H9 (cell line): Measurements from ENCODE around the gene ERRFI1. TPM values are rescaled to one million over a fixed set of nuclear protein-coding genes. Genes with fewer than 3 reads are reported as not detected.
A peak's percentile ranks its signal among the peaks of the same experiment; 100 is the strongest.

ENCODE experiments used
- DNase-seq: peaks from one replicate; pipeline ENCODE4 v3.0.0-alpha.2; 2017
- H2AFZ ChIP-seq: one replicate; pipeline ENCODE4 v1.6.1; 2013; ENCODE audit warnings: mild to moderate bottlenecking, low read length, control low read depth, moderate library complexity
- H2AK5ac ChIP-seq: 2 replicates; pipeline ENCODE4 v1.6.1; 2013; ENCODE audit warnings: low read length, control low read depth, mixed read lengths; ENCODE audit not compliant: insufficient read length
- H2BK120ac ChIP-seq: one replicate; pipeline ENCODE4 v1.6.1; 2013; ENCODE audit warnings: low read depth, mild to moderate bottlenecking, low read length, control low read depth, inconsistent platforms; ENCODE audit not compliant: poor library complexity, severe bottlenecking
- H2BK12ac ChIP-seq: 2 replicates; pipeline ENCODE4 v1.6.1; 2013; ENCODE audit warnings: low read length, control low read depth, mixed read lengths, low read depth; ENCODE audit not compliant: insufficient read length
- H2BK15ac ChIP-seq: 2 replicates; pipeline ENCODE4 v1.6.1; 2013; ENCODE audit warnings: low read depth, low read length, control low read depth
- H2BK20ac ChIP-seq: one replicate; pipeline ENCODE4 v1.6.1; 2013; ENCODE audit warnings: low read depth, mild to moderate bottlenecking, low read length, control low read depth, inconsistent platforms; ENCODE audit not compliant: poor library complexity, severe bottlenecking
- H2BK5ac ChIP-seq: 2 replicates; pipeline ENCODE4 v1.6.1; 2013; ENCODE audit warnings: low read length, control low read depth, mixed read lengths; ENCODE audit not compliant: insufficient read length
- H3K14ac ChIP-seq: 2 replicates; pipeline ENCODE4 v1.6.1; 2013; ENCODE audit warnings: low read length, control low read depth; ENCODE audit not compliant: insufficient read depth
- H3K18ac ChIP-seq: 2 replicates; pipeline ENCODE4 v1.6.1; 2013; ENCODE audit warnings: low read depth, mild to moderate bottlenecking, mixed read lengths, low read length, control low read depth; ENCODE audit not compliant: insufficient read length
- H3K23ac ChIP-seq: 2 replicates; pipeline ENCODE4 v1.6.1; 2013; ENCODE audit warnings: low read length, control low read depth, mixed read lengths, low read depth; ENCODE audit not compliant: insufficient read length
- H3K23me2 ChIP-seq: 2 replicates; pipeline ENCODE4 v1.6.1; 2013; ENCODE audit warnings: low read depth, mild to moderate bottlenecking, mixed read lengths, low read length, control low read depth; ENCODE audit not compliant: insufficient read length, poor library complexity, severe bottlenecking
- H3K27ac ChIP-seq: 2 replicates; pipeline ENCODE4 v1.5.1; 2013; ENCODE audit warnings: low read length, control low read depth, mixed read lengths, low read depth; ENCODE audit not compliant: insufficient read length
- H3K27me3 ChIP-seq: 2 replicates; pipeline ENCODE4 v1.6.1; 2013; ENCODE audit warnings: low read length, control low read depth, inconsistent platforms; ENCODE audit not compliant: insufficient read depth
- H3K4ac ChIP-seq: 2 replicates; pipeline ENCODE4 v1.6.1; 2013; ENCODE audit warnings: low read depth, mild to moderate bottlenecking, control low read depth, inconsistent platforms, low read length, moderate library complexity
- H3K4me1 ChIP-seq: 2 replicates; pipeline ENCODE4 v1.6.1; 2013; ENCODE audit warnings: low read length, control low read depth, inconsistent platforms; ENCODE audit not compliant: insufficient read depth
- H3K4me2 ChIP-seq: 2 replicates; pipeline ENCODE4 v1.6.1; 2013; ENCODE audit warnings: low read length, control low read depth, mixed read lengths; ENCODE audit not compliant: insufficient read length, insufficient read depth
- H3K56ac ChIP-seq: 2 replicates; pipeline ENCODE4 v1.6.1; 2013; ENCODE audit warnings: low read depth, mild to moderate bottlenecking, mixed read lengths, low read length, control low read depth; ENCODE audit not compliant: insufficient read length
- H3K79me1 ChIP-seq: 2 replicates; pipeline ENCODE4 v1.6.1; 2013; ENCODE audit warnings: low read depth, mild to moderate bottlenecking, moderate library complexity, low read length, control low read depth, inconsistent platforms; ENCODE audit not compliant: insufficient read depth, poor library complexity, severe bottlenecking
- H3K79me2 ChIP-seq: 2 replicates; pipeline ENCODE4 v1.6.1; 2013; ENCODE audit warnings: low read length, control low read depth, inconsistent platforms; ENCODE audit not compliant: insufficient read depth
- H3K9ac ChIP-seq: 2 replicates; pipeline ENCODE4 v1.6.1; 2013; ENCODE audit warnings: low read length, control low read depth, mixed read lengths; ENCODE audit not compliant: insufficient read length; ENCODE audit errors: extremely low read depth
- H3K9me3 ChIP-seq: one replicate; pipeline ENCODE4 v1.6.1; 2013; ENCODE audit warnings: low read depth, low read length, inconsistent platforms; ENCODE audit not compliant: control insufficient read depth
- H3T11ph ChIP-seq: one replicate; pipeline ENCODE4 v1.6.1; 2013; ENCODE audit warnings: mild to moderate bottlenecking, low read length, control low read depth, inconsistent platforms
- H4K20me1 ChIP-seq: one replicate; pipeline ENCODE4 v1.6.1; 2013; ENCODE audit not compliant: control insufficient read depth, insufficient read length, insufficient read depth
- H4K5ac ChIP-seq: 2 replicates; pipeline ENCODE4 v1.6.1; 2013; ENCODE audit warnings: low read depth, mild to moderate bottlenecking, mixed read lengths, low read length, control low read depth; ENCODE audit not compliant: insufficient read length
- H4K8ac ChIP-seq: replicated peaks from 2 replicates; pipeline ENCODE4 v1.6.1; 2013; ENCODE audit warnings: low read length, control low read depth, mixed read lengths, low read depth; ENCODE audit not compliant: insufficient read length
- H4K91ac ChIP-seq: 2 replicates; pipeline ENCODE4 v1.6.1; 2013; ENCODE audit warnings: low read depth, mild to moderate bottlenecking, moderate library complexity, mixed read lengths, low read length, control low read depth; ENCODE audit not compliant: insufficient read length
- H3K27ac Mint-ChIP-seq, 3 experiments: 2 replicates in 2 of 3; 3 replicates in 1 of 3; pipeline ENCODE4 v1.8.0; 2020 to 2021; ENCODE audit warnings: mixed read lengths in 3 of 3, mild to moderate bottlenecking in 1 of 3, moderate library complexity in 1 of 3
- H3K27me3 Mint-ChIP-seq: 2 replicates; pipeline ENCODE4 v1.8.0; 2021; ENCODE audit warnings: low read depth, mild to moderate bottlenecking, moderate library complexity, mixed read lengths
- H3K36me3 Mint-ChIP-seq, 3 experiments: 2 replicates in 2 of 3; 3 replicates in 1 of 3; pipeline ENCODE4 v1.8.0; 2020 to 2021; ENCODE audit warnings: low read depth in 3 of 3, mixed read lengths in 3 of 3; ENCODE audit not compliant: insufficient read depth in 1 of 3
- H3K4me1 Mint-ChIP-seq, 2 experiments: 2 replicates each; pipeline ENCODE4 v1.8.0; 2020; ENCODE audit warnings: mixed read lengths in 2 of 2
- H3K4me3 Mint-ChIP-seq, 2 experiments: 2 replicates in 1 of 2; 3 replicates in 1 of 2; pipeline ENCODE4 v1.8.0; 2020 to 2021; ENCODE audit warnings: mild to moderate bottlenecking in 2 of 2, mixed read lengths in 2 of 2, moderate library complexity in 1 of 2
- H3K9me3 Mint-ChIP-seq, 2 experiments: 2 replicates in 1 of 2; 3 replicates in 1 of 2; pipeline ENCODE4 v1.8.0; 2020; ENCODE audit warnings: mild to moderate bottlenecking in 2 of 2, mixed read lengths in 2 of 2, moderate library complexity in 1 of 2
- WGBS: extraction: QIAGEN DNeasy Blood & Tissue Kit; methylation state at CpG from one replicate; pipeline ENCODE4 v1.1.7; 2013; ENCODE audit warnings: missing lambda C conversion rate, low lambda C conversion rate, mixed read lengths; ENCODE audit not compliant: insufficient read length; ENCODE audit errors: extremely low coverage; 5-methylcytosine and 5-hydroxymethylcytosine counted together
- total RNA-seq: library from RNA; stranded (reverse); gene quantifications from 2 replicates; pipeline ENCODE4 v1.2.1, GENCODE V29; 2021
- TF ChIP-seq, protein P1 (sequence below): fragments of 200-600 bp; sonication (generic); conservative IDR thresholded peaks from 3 replicates; pipeline ENCODE4 v1.8.0; 2021; ENCODE audit warnings: antibody characterized with exemption, mild to moderate bottlenecking

Gene ERRFI1
- total RNA-seq, 1 experiment from 2014 or later, result 20.8 TPM

DNA sequence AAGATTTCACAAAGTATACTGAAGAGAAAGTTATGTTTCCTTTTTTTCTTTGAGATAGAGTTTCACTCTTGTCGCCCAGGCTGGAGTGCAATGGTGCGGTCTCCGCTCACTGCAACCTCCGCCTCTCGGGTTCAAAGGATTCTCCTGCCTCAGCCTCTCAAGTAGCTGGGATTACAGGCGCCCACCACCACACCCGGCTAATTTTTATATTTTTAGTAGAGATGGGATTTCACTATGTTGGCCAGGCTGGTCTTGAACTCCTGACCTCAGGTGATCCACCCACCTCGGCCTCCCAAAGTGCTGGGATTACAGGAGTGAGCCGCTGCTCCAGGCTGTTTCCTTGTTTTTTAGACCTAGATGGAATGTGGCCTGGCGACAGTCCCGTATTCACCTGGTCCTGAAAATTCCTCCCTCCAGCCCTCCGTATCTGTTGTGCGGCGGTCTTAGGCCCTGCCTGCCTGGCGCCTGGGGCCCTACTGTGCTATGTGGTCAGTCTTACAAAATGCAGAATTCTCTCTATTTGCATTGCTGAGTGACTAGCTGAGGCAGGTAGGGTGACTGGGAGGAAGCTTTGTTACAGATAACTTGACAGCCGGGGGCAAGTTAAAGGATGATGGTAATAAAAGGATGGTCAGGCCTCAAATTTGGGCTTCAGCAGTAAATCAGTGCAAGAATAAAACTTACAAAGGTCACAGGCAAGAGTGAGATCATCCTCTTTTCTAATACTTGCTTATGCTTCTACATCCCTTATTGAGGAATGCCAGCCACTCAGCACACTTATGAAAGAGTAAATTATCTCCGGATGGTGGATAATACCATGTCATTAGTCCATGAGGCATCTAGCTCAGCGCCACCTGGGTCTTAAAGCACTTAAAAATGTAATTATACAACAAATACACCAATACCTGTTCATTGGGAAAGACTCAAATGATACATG is 34.3 kb downstream of the ERRFI1 start:
- Mint-ChIP-seq H3K4me1 (peaks cover 21 to 54% of the 10 kb centered on the region in 2 experiments), H3K4me3 (no peak overlapping the region; a peak in 1 of 5 replicates), H3K27me3 (no peaks in the 10 kb centered on the region; the same call in 1 of the 2 replicates), H3K9me3 (peaks cover 0 to 5% of the 10 kb centered on the region in 2 experiments; a peak in 1 of 5 replicates), H3K27ac (peak overlapping the region; percentile 54 to 96 (median 60); a peak in 6 of 7 replicates), H3K36me3 (peaks cover 9 to 21% (median 18%) of the 10 kb centered on the region in 3 experiments; a peak in 6 of 7 replicates)
- Histone ChIP-seq H2BK15ac (no peak overlapping the region), H3K27ac (no peak overlapping the region), H4K5ac (no peak overlapping the region), H3K4me1 (no peaks in the 10 kb centered on the region), H3K23me2 (no peaks in the 10 kb centered on the region), H3K9ac (no peak overlapping the region), H2BK120ac (no peak overlapping the region), H3K79me2 (no peaks in the 10 kb centered on the region), H2BK20ac (no peak overlapping the region), H2BK12ac (no peak overlapping the region), H3K23ac (no peak overlapping the region), H4K8ac (no peak overlapping the region), H3K14ac (no peak overlapping the region), H2BK5ac (no peak overlapping the region), H3K27me3 (no peaks in the 10 kb centered on the region), H3K79me1 (no peaks in the 10 kb centered on the region), H3K4ac (no peak overlapping the region), H2AFZ (no peak overlapping the region), H3K18ac (no peak overlapping the region), H3K56ac (no peak overlapping the region), H3K9me3 (no peaks in the 10 kb centered on the region), H4K91ac (no peak overlapping the region), H4K20me1 (peaks cover 3% of the 10 kb centered on the region), H3K4me2 (peak overlapping the region; percentile 8), H2AK5ac (no peak overlapping the region), H3T11ph (no peak overlapping the region)
- TF ChIP-seq, protein P1, sequence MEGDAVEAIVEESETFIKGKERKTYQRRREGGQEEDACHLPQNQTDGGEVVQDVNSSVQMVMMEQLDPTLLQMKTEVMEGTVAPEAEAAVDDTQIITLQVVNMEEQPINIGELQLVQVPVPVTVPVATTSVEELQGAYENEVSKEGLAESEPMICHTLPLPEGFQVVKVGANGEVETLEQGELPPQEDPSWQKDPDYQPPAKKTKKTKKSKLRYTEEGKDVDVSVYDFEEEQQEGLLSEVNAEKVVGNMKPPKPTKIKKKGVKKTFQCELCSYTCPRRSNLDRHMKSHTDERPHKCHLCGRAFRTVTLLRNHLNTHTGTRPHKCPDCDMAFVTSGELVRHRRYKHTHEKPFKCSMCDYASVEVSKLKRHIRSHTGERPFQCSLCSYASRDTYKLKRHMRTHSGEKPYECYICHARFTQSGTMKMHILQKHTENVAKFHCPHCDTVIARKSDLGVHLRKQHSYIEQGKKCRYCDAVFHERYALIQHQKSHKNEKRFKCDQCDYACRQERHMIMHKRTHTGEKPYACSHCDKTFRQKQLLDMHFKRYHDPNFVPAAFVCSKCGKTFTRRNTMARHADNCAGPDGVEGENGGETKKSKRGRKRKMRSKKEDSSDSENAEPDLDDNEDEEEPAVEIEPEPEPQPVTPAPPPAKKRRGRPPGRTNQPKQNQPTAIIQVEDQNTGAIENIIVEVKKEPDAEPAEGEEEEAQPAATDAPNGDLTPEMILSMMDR, result no peak
- WGBS, result no CpG with 5 or more reads among the region's 18 CpGs
- peak; percentile 97 for DNase-seq
